GM12873 (cell line): ENCODE results near the gene SNRNP200.

Experiments used
- TF ChIP-seq, protein P1 (sequence below): IDR thresholded peaks from 2 replicates; pipeline ENCODE4 v1.5.1; 2012; ENCODE audit warnings: low read depth, mild to moderate bottlenecking, moderate library complexity, low read length, control low read depth; ENCODE audit not compliant: insufficient read depth; ENCODE audit errors: missing control alignments

SNRNP200 gene

DNA sequence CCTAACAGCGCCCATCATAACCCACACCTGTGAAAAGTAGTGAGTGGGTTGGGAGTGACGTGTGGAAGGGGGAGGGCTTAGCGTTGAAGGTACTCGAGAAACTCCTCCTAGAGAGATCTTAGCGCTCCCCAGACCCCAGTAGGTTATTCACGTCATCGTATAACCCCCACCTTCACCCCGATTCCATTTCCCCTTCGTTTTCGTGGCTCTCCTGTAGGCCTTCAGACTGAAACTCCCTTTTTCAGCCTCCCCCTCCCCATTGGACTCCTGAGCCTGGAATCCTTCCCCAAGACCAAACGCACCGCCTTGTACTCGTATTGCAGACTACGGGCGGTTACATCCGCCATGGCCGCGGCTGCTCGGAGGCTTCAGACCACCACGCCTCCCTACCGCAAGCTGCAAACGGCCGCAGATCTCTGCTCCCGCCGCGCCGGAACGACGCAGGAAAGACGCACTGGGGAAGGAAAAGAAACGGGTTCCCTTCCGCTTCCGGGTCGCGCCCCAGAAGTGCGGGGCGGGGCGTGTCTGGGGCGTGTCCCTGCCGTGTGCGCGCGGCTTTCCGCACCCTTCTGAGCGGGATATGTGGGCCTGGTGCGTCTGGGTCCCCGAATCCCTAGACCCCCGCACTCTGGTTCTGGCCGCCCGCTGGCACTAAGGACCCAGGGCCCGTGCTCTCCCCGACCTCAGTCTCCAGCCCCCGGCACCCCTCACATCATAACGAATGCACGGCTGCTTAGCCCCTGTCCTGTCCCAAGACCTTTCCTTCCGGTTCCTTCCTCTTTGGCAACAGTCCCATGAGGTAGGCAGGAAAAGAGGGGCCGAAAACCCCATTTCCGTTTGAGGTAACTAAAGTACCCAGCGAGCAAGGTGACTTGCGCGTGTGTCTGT lies at the start of gene SNRNP200:
Gene SNRNP200 (minus strand): TSS at position 456 of the 888 bp plus-strand sequence. CDS start 109 bp downstream, at position 347.
- TF ChIP-seq, protein P1, sequence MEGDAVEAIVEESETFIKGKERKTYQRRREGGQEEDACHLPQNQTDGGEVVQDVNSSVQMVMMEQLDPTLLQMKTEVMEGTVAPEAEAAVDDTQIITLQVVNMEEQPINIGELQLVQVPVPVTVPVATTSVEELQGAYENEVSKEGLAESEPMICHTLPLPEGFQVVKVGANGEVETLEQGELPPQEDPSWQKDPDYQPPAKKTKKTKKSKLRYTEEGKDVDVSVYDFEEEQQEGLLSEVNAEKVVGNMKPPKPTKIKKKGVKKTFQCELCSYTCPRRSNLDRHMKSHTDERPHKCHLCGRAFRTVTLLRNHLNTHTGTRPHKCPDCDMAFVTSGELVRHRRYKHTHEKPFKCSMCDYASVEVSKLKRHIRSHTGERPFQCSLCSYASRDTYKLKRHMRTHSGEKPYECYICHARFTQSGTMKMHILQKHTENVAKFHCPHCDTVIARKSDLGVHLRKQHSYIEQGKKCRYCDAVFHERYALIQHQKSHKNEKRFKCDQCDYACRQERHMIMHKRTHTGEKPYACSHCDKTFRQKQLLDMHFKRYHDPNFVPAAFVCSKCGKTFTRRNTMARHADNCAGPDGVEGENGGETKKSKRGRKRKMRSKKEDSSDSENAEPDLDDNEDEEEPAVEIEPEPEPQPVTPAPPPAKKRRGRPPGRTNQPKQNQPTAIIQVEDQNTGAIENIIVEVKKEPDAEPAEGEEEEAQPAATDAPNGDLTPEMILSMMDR: no peak

DNA sequence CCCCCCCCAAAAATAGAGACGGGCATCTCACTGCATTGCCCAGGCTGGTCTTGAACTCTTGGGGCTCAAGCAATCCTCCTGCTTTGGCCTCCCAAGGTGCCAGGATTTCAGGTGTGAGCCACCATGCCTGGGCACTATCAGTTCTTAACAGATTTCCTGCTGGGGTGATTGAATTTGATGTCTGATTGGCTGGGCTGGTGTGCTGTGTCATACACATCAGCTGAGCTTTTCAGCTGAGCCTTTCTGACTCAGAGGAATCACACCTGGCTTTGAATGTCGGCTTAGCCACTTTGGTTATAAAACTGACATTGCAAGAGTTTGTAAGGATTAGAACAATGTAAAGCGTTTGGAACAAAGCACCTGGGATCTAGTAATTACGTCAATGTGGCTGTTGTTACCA lies 49.1 kb upstream of the SNRNP200 start:
- TF ChIP-seq, protein P1: no peak

DNA sequence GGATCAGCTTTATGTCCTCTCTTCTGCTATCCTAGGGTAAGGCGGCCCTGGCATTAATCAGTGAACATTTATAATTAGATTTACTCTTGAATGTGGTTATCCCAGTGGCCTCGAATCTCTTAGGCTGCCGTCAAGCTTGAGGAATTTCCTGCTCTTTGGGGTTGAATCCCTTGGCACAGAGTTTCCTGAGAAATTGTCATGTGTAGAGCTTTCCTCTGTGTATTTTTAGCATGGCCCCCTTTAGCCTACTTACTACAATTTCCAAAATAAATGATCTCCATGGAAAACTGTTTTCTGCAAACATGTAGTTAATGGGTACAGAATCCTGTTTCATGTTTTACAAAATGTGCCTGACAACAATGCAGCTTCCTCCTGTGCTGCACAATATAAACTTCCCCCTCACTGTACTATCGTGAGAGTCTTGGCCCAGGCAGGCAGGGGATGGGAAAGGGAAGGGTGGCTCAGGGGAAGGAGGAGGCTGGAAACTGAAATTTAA lies 48.3 kb upstream of the SNRNP200 start:
- TF ChIP-seq, protein P1: no peak

DNA sequence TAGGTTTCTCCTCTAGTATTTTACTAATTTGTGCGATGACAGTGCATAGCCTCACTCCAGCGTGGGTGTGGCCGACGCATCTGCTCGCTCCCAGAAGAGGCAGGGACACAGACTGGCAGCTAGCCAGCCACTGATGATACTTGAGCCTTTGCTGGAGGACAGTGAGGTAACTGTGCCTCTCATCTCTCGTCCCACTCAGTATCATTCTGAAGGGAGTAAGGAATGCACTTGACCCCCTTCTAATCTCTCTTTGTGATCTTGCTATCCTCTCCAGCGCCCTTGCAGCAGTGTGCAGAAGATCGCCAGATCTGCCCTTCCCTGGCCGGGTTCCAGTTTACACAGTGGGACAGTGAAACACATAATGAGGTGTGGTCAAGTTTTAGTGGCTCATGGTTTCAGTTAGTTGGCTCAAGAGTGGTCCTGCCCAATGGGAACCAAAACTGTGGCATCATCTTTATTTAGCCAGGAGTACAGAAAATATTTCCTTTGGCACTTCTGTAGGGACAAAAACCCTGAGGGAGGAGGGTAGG lies 47.8 kb upstream of the SNRNP200 start:
- TF ChIP-seq, protein P1: no peak

DNA sequence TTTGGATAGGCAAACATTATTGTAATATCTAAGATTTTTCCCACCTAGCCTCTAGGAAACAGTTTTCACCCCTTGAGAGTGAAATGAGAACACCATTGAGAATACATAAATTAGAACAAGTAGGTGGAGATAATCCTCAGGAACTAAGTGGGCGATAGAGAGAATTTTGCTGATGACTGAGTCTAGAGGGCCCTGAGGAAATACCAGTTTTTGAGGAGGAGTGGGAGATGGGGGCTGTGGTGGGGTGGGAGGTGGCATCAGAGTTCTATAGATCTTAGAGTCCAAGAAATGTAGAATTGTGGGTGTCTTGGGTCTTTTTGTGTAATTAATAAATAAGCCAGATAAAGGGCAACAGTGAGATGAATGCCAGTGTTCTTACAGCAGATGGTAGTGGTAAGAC lies 42.0 kb upstream of the SNRNP200 start:
- TF ChIP-seq, protein P1: no peak

DNA sequence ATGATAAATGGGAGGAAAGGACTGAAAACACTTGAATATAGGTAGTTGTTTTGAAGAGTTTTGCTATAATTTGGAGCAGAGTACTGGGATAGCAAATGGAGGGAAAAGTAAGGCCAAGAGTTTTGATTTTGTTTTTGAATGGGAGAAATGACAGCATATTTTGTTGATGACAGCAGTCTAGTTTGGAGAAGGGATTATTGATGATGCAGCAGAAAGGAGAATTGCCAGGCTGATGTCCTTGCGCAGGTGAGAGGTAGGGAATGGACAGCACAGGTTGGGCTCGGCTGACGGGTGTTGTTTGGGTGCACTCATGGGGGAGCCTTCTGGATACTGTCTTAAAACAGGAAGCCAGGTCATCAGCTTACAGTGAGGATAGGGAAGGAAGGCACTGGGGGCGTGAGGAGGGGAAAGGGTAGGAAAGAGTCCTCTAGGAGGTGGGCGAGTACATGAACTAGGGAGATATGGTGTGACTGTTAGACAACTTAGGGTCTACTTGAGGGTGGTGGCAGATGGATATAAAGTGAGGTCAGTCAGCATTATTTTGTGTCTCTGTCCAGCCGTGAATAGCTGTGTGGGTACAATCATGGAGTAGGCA lies 40.6 kb upstream of the SNRNP200 start:
- TF ChIP-seq, protein P1: no peak

DNA sequence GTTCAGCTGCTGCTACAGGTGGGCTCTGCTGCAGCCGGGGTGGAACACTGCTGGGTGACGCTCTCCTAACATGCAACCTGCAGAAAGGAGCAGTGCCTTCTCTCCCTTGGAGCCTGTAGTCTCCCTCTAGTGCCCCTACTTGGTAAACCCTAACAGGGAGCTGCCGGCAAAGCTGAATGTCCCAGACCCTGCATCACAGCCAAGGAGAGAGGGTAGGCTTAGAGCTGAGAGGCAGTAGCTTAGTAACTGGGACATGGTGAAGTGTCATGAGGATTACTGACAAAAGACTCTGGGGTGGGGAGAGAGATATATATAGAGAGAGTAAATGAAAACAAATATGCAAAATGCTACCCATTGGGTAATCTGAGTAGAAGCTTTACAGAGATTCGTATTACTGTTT lies 40.1 kb upstream of the SNRNP200 start:
- TF ChIP-seq, protein P1: peak; percentile 32
